Forelimb muscle (tissue), 1 donor: ENCODE data around the gene FAM120A. TPM values are rescaled to one million over a fixed set of nuclear protein-coding genes. Genes with fewer than 3 reads are reported as not detected.

ENCODE experiments used
- DNase-seq: peaks from one replicate; pipeline ENCODE4 v3.0.0-alpha.2; 2013; ENCODE audit warnings: low read depth
- polyA plus RNA-seq: library from polyadenylated mRNA; unstranded; fragments of 120-200 nt; gene quantifications from one replicate; pipeline ENCODE4 v1.2.1, GENCODE V29; 2013; ENCODE audit not compliant: insufficient read length

Gene FAM120A
- polyA plus RNA-seq, 1 donor = 56.3 TPM

DNA sequence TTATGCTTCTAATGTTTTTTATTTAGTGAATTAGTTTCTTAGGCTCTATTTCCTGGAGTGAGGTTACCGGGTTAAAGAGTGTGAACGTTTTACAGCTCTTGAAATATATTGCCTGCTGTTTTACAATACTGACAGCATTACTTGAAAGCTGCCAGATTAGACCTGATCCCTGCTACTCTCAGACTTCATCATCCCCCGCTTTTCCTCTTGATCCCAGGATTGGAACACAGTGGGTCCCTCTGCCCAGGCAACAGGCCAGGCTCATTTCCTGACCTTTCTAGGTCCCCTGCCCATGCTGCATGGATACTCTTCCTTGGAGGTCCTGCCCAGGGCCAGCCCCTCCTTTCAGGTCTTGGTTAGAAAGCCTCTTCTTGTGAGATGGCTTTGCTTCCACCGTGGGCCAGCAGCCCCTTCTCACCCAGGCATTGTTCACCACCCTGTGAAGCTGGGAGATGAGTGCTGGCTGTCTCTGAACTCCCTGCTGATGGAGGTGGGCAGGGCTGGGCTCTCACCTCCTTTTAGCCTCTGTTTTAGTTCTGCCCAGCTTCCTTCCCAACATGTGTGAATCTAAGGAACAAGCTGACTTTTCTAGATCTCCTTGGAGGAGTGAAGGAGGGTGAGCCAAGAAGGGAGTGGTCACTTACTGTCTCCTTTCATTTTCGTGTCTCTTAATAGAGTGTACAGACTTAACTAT lies 17.4 kb downstream of the FAM120A start:
- DNase-seq = no peak

DNA sequence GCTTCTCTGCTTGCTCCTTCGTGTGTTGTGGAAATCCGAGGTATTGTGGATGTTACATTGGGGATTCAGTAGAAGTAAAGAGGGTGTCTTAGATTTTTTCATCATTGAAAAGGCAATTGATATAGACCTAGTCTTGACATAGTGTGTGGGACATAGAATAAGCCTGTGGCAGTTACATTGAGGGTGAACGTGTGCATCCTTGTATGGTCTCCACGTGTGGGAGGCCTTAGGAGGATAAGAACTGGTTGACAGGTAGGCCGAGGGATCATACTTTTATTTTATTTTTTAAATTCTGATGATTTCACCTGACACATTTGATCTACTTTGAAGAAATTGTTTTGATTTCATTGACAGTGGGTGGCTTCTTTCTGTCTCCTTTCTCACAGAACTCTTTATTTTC lies 18.9 kb downstream of the FAM120A start:
- no peak for DNase-seq

DNA sequence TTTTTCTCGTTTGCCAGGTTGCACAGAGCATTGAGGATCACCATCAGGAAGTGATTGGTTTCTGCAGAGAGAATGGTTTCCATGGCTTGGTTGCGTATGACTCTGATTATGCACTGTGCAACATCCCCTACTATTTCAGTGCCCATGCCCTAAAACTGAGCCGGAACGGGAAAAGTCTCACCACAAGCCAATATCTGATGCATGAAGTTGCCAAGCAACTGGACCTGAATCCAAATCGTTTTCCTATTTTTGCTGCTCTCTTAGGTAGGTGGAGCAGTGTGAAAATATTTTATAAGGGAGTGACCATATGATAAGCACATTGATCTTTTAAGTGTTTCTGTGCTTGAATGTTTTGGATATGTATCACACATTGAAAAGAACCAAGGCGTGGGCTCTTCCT lies 19.6 kb downstream of the FAM120A start:
- no peak for DNase-seq

DNA sequence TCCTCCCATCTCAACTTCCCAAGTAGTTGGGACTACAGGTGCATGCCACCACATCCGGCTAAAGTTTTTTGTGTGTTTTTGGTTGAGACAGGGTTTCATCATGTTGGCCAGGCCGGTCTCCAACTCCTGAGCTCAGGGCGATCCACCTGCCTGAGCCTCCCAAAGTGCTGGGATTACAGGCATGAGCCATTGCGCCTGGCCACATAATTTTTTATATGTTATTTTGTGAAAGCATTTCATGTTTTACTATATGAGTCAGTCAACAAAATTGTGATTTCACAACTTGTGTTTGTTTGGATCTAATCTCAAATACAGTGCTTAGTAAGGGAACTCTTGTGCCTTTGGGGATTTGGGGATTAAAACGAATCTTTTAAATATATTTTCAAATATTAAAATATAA lies 21.9 kb downstream of the FAM120A start:
- no peak for DNase-seq

DNA sequence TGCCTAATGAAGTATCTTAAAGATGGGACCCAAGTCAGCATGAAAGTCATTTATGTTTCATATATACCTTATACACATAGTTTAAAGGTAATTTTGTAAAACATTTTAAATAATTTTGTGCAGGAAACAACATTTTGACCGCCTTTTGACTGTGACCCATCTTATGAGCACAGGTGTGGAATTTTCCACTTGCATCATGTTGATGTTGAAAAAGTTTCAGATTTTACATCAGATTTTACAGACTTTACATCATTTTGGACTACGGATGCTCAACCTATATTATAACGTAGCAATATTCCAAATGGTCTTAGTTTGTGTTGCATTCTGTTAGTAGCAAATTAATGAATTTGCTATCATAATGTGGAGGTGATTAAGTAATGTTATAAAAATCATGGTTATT lies 23.6 kb downstream of the FAM120A start:
- no peak for DNase-seq

DNA sequence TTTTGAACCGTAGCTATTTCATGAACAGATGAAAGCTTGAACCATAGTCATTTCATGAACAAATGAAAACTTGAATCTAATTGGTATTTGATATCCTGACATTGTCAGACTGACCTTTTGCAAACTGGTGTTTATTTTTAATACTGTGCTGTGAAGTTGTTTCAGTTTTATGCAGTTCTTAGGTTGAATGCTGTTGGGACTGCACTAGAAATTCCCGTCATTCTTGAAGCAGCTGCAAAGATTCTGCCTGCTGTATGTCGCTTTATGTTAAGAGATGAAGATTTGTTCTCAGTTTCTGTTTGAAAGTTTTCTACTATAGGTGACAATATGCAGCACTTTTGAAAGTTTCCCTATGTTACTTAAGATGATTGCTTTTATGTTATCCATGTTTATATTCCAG lies 24.4 kb downstream of the FAM120A start:
- no peak for DNase-seq

DNA sequence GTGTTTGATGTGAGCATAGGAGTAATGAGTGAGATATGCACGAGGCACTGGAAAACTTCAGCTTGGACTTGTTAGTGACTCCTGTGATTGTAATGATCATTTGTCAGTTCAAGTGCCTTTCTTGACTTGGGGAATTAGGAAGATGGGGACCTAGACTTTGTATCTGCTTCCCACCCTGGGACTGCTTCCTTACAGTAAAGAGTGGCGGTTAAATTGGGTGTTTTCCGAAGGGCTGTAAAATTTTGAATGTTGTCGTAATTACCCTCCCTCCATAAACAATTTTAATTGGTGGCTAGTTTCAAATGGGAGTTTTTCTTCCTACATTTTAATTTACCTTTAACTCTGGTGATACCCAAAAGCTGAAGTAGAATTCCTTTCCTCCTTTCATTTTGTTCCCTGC lies 25.4 kb downstream of the FAM120A start:
- no peak for DNase-seq

DNA sequence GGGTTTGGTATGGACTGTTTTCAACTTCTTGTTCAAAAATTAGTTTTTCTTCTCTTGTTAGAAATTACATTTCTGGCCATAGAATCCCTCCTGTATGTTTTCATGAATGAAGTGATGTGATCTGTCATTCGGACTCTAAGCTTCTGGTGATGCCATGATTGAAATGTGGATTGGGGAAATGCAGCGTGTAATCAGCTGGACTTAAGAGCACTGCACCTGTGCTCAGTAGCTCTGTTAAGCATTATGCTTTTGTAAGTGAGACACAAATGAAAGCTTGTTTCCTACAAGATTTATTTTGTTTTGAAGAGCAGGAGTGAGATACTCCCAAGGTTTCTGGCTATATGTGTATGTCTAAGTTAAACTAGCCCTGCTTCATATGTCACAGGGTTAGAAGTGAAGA lies 25.9 kb downstream of the FAM120A start:
- no peak for DNase-seq

DNA sequence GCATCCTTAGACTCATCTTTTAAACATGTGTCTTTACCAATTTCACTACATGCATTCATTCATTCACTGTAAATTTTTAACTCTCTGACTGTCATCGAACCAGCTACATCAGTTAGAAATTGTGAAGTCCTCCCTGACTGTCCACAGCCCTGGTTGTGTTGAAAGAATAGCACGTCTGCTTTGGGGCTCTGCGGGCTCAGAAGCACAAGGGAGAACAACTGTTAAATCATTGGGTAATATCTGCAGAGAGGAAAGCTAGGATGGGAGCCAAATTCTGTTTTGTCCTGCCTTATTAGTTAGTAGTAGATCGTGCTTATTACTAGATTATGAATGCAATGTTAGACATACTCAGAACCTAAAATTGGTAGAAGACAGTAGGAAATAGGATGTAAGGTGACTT lies 28.2 kb downstream of the FAM120A start:
- DNase-seq = no peak

DNA sequence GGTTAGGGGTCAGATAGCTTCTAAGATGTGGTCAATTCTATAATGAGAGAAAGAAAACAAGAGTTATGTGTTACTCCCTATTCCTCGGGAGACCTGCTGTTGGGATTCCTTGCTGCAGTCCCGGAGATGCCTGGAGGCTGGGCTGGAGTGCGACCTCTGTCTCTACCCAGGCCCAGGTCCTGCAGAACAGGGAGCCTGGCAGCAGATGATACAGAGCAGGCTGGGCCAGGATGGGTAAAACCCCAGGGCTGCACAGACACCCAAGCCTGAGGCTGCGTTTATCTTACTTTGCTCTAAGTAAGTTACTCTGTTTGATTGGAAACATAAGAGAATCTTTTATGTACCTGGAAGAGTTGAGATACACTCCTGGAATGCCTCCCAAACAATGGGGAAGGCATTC lies 28.8 kb downstream of the FAM120A start:
- no peak for DNase-seq

DNA sequence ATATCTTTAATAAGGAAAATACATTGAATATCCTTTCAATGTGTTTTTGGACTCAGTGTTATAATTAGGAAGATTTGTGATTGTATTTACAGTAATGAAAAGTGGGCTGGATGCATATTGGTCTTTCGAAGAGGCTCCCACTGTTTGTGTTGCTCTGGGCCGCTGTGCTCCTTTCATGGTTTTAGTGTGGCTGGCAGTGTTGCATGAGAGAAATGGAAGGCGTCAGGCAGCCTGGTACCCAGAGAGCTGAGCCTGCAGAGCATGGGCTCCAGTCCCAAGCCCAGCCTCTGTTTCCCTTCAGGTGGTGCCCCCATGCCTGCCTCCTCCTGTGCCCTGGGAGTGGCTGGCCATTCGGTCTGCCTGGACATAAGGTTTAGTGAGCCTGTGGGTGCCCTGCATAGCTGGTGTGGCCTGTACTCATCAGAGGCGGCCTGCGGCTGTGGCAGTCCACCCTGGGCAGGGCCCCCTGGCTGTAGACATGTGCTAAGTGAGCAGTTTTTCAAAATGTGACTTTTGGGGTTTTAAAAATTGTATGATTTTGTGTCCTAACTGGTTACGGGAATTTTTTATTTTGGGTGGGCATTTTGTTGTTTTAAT lies 29.3 kb downstream of the FAM120A start:
- no peak for DNase-seq

DNA sequence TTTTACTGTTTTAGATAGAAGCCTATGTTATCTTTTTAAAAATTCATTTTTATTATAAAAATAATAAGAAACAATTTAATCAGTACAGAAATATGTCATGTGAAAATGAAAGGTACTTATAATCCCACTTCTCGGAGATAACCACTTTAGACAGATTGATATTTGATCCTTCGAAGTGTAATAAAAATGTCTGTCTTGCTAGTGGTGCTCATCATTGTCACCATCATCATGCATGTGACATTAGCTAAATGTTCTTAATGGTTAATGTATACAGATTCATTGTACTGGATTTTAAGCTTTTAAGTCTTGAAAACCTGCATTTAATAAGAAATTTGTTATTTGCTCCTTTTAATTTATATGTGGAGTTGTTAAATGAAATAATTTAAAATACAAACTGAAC lies 32.0 kb downstream of the FAM120A start:
- DNase-seq = no peak

DNA sequence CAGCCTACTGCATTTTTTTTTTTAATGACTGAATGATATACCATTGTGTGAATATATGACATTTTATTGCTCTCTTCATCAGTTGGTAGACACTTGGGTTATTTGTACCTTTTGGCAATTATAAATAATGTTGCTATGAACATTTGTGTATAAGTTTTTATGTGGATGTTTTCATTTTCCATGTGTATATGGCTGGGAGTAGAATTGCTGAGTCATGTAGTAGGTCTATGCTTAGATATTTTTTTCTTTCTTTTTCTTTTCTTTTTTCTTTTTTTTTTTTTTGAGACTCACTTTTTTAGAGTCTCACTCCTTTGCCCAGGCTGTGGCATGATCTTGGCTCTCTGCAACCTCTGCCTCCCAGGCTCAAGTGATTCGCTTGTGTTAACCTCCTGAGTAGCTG lies 34.8 kb downstream of the FAM120A start:
- DNase-seq = no peak

DNA sequence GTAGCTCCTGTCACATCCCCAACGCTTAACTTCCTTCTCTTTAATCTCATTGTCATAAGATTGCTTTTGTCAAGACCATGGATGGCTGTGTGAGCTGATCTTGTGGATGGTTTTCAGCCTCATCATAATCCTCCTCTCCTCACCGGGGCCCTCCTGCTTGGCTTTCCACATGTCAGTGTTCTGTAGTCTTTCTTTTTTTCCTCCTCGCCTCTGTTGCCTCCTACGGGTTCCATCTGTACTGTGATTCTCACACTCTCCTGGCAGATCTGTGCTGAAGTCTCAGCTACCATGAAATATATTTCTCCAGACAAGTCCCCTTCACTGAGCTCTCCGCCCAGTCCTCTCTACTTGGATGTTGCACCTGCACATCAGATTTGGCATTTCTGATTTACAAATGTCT lies 36.8 kb downstream of the FAM120A start:
- DNase-seq = no peak

DNA sequence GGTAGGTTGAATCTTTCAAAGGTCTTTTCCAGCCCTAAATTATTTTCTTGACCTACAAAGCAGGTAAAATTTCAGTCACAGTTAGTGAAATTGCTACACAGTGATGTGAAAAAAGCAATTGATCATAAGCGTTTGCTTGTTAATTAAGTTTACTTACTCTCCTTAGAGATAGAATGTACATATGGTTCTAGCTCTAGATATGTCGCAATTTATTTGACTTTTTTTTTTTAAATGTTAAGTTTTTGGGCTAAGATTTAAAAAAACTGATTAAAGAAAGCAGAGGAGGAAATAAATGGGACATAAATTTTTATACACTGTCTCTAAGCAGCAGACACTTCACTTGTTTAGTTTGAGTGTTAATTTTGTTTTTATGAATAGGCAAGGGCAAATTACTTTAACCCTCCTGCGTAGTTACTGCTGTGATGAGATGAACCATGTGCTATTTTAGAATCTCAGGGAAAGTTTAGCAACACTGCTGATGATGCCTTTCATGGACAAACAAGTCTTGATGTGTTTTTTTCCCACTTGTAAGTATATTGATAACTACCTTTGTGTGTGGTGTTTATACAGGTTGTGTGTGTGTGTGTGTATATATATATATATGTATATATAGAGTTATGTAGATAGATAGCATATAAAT lies 40.2 kb downstream of the FAM120A start:
- DNase-seq = no peak

DNA sequence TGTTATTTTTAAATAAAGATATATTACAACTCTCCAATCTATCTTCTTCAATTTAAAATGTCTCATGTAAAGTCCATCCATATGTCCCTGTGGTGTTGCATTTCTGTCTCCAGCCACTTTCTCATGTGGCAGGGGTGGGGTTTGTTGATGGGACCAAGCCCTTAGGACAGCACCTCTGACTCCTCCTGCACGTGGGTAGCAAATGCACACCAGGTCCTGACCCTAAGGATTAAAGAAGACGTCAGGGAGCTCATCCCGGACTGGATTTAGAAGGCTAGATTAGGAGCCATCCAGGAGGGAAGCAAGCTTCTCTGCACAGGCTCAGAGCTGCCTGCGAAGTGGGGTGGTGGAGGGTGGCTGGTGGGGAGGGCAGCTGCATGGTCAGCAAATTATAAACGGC lies 40.8 kb downstream of the FAM120A start:
- DNase-seq = no peak

DNA sequence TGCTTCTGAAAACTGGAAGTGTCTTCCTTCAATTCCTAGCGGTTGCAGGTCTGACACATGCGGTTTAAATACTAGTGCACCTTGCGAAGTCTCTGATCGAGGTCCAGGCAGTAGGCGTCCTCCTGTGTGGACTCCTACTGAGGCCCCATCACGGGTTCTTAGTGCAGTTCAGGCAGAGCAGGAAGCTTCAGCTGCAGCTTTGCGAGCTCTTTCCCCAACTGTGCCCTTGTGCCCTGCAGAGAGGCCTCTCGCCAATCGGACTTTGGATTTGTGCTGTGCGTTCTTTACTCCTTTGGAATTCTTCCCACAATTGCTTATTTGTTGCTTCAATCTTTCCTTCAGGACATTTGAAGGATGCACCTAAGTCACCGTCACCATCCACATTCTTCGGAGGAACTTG lies 42.5 kb downstream of the FAM120A start:
- DNase-seq = no peak

DNA sequence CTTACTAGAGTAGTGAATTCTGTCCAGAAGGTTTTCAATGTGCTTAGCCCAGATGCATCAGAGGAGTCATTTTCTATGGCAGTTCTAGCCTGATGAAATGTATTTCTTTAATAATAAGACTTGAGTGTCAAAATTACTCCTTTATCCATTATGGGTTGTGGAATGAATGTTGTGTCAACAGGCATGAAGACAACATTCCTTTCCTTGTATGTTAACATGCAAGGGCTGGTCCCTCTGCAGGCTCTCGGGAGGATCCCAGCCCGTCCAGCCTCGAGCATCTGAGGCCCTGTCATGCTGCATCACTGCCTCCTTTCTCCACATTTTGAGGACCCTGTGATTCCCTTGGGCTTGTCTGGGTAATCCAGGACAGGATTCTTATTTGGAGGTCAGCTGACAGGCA lies 44.8 kb downstream of the FAM120A start:
- no peak for DNase-seq

DNA sequence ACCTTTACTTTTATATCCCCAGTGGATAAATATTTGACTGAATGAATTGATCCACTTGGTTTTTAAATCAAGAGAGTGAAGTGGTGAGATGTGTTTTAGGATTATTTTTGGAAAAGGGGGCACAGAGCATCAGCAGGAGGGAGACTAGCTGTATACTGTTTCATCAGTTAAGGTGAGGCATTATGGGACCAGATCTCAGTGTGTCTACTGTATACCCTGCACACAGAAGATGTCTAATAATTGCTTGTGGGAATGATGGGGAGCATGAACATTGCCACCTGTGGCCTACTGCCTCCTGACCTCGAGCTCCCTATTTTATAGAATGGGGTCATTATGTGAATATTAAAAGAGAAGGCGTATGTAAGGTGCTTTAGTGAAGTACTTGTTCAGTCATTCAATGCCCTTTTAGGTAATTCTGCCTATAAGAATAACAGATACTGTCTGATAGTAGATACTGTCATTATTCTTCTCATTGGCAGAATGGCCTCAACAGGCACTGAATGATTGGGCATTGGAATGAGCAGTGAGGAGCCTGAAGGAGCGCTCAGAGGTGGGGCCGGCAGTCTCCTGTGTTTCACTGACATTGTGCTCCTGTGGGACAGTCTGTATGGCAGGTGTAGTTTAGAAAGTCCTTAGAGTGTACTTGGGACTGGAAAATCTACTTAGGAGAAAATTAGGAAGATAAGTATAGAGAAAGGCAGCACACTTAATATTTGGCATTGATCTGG lies 49.2 kb downstream of the FAM120A start:
- DNase-seq = no peak

DNA sequence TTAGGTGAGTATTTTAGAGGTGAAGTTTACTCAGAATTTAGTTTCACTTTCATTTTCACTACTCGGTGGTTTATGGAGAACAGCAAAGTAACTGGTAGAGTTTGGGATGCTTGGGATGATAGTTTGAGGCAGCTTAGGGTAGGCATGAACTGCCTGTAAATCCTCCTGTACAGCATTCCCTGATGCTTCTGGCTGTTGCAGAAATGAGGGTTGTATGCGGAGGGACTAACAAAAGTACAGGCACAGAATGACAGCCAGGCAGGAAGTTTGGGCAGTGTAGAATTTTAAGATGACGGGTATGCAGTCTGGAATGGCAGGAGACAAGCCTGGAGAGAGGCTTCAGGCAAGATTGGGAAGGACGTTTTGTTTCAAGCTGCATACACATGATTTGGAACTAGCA lies 49.9 kb downstream of the FAM120A start:
- no peak for DNase-seq

DNA sequence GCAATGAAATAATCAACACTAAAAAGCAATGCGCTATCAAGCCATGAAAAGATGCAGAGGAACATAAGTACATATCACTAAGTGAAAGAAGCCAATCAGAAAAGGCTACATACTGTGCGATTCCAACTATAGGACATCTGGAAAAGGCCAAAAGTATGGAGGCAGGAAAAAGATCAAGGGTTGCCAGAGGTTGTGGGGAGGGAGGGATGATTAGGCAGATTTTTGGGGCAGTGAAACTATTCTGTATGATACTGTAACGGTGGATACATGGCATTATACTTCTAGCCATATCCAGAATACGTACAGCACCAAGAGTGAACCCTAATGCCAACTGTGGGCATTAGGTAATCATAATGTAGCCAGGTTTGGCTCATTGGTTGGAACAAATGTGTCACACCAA lies 51.9 kb downstream of the FAM120A start:
- no peak for DNase-seq

DNA sequence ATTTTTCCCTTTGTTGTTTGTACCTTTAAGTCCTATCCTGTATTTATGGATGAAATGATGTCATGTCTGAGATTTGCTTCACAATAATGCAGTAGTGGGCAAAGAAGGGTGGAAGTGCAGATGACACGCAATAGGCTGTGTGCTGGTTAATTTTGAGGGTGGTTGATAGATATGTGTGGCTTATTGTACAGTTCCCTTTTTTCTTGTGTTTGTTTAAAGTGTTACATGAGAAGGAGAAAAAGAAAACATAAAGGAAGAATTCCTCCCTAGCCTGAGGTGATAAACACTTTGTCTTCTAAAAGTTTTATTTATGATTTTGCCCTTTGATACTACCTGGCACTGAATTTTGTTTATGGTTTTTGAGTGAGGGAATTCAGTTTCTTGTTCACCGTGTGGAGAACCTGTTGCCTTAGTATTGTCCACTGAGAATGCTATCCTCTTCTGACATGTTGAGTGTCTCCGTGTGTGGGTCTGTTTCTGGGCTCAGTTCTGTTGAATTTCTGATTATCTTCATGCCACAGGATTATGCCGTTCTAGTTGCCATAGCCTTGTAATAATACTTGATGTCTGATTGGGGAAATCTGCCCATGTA lies 54.2 kb downstream of the FAM120A start:
- DNase-seq = no peak
